Subcutaneous adipose tissue (tissue), 4 donors: ENCODE measurements around the gene MCMBP. TPM values are rescaled to one million over a fixed set of nuclear protein-coding genes. Genes with fewer than 3 reads are reported as not detected.

Experiments
- total RNA-seq, 4 donors: library from RNA; depleted of rRNA; stranded (reverse); fragments of >200 nt; gene quantifications; one replicate each; pipeline ENCODE4 v1.1.0, GENCODE V29; 2016
- TF ChIP-seq, protein P1 (sequence below): fragments of 450-650 bp; IDR thresholded peaks from one replicate; pipeline ENCODE4 v1.5.1; 2016; ENCODE audit warnings: low read depth, mild to moderate bottlenecking, control low read depth, antibody characterized with exemption, moderate library complexity

MCMBP gene
- total RNA-seq, 4 donors from 2014 or later: 42.6 to 60.2 (median 47.3) TPM

GRCh38 chr10:119872860-119873681 is 428 bp upstream of the MCMBP start:
- TF ChIP-seq, protein P1, sequence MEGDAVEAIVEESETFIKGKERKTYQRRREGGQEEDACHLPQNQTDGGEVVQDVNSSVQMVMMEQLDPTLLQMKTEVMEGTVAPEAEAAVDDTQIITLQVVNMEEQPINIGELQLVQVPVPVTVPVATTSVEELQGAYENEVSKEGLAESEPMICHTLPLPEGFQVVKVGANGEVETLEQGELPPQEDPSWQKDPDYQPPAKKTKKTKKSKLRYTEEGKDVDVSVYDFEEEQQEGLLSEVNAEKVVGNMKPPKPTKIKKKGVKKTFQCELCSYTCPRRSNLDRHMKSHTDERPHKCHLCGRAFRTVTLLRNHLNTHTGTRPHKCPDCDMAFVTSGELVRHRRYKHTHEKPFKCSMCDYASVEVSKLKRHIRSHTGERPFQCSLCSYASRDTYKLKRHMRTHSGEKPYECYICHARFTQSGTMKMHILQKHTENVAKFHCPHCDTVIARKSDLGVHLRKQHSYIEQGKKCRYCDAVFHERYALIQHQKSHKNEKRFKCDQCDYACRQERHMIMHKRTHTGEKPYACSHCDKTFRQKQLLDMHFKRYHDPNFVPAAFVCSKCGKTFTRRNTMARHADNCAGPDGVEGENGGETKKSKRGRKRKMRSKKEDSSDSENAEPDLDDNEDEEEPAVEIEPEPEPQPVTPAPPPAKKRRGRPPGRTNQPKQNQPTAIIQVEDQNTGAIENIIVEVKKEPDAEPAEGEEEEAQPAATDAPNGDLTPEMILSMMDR: no peak

GRCh38 chr10:119871881-119872609 is 598 bp downstream of the MCMBP start:
- TF ChIP-seq, protein P1: no peak

GRCh38 chr10:119867317-119867716 is 5.3 kb downstream of the MCMBP start:
- TF ChIP-seq, protein P1: no peak

GRCh38 chr10:119865699-119866240 is 6.9 kb downstream of the MCMBP start:
- TF ChIP-seq, protein P1: no peak

DNA sequence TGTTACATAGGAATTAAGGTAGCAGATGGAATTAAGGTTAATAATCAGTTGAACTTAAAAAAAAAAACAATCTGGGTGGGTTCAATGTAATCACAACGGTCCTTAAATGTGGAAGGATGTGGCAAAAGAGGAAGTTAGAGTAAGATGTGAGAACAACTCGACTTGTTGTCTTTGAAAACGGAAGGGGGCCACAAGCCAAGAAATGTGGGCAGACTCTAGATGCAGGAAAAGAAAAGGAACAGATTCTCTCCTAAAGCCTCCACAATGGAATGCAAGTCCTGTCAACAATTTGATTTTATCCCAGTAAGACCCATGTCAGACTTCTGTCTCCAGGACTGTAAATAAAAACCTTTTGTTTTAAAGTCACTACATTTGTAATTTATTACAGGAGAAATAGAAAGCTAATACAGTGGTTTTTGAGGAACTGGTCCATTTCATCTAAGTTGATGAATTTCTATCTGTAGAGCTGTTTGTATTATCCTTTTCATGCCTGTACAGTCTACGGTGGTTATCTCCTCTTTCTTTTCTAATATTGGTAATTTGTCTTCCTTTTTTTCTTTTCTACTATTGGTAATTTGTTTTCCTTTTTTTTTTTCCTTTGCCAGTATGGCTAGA is 8.6 kb downstream of the MCMBP start:
- TF ChIP-seq, protein P1: no peak

DNA sequence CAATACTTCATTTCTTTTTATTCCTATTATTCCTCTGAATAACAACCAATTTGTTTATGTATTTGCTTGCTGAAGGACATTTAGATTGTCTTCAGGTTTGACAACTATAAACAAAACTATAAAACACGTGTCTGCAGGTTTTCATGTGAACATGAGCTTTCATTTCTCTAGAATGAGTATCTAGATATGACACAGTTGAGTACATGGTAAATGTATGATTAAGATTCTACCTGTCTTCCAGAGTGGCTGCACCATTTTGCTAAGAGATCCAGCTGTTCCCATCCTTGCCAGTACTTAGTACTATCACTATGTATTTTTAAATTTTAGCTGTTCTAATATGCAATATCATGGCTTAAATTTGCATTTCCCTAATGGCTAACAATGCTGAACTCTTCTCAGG is 10.1 kb downstream of the MCMBP start:
- TF ChIP-seq, protein P1: no peak
